Measurements from ENCODE around the gene HINT1. TPM values are rescaled to one million over a fixed set of nuclear protein-coding genes. Genes with fewer than 3 reads are reported as not detected.

The HINT1 gene
- total RNA-seq (2021) (197 to 200 TPM (median 198 TPM) in 3 replicates), Bru-seq, nascent RNA (percentile 97 among the genes with signal in this experiment)
- long read RNA-seq, experiment 1, transcript HINT1-204 (2 exons, 681 nt) = minor isoform, 10 of 281 reads
- long read RNA-seq, experiment 1, transcript HINT1-201 (3 exons, 1,081 nt) = major isoform, 229 of 281 reads
- long read RNA-seq, experiment 1, transcript HINT1-205 (3 exons, 703 nt) = minor isoform, 15 of 281 reads
- long read RNA-seq, experiment 1, partial matches to known transcripts = 6 of 281 reads
- long read RNA-seq, experiment 1, other reads (novel, unspliced or antisense) = 15 of 281 reads
- long read RNA-seq, experiment 2, transcript HINT1-209 (3 exons, 656 nt) = minor isoform, 6 of 525 reads
- long read RNA-seq, experiment 2, transcript HINT1-201 (3 exons, 1,081 nt) = major isoform, 449 of 525 reads
- long read RNA-seq, experiment 2, partial matches to known transcripts = 6 of 525 reads
- long read RNA-seq, experiment 2, other reads (novel, unspliced or antisense) = 60 of 525 reads
- long read RNA-seq, experiment 3, transcript HINT1-207 (5 exons, 923 nt) = major isoform, 5 of 9 reads
- long read RNA-seq, experiment 3, partial matches to known transcripts = 0 of 9 reads
- long read RNA-seq, experiment 3, other reads (novel, unspliced or antisense) = 1 of 9 reads

GRCh38 chr5:131165119-131165727 is at the start of gene HINT1:
Gene HINT1 (minus strand): TSS chr5:131165256. CDS start chr5:131165205, 51 bp downstream.
- peaks cover 3% of the 10 kb centered on the region; the same call in 1 of the 2 replicates for H3K9me3 Mint-ChIP-seq
- POLR2A ChIA-PET = interaction anchor here (0.6 to 1.0 kb wide), 4 partner anchors 16 to 101 kb away, joined by 3 to 6 read pairs (median 4); partner anchors contain the start of gene CDC42SE2
- TF ChIP-seq MXD4 (CRISPR knock-in tag; IDR thresholded peaks at IDR 0.05; ENCODE audit: borderline replicate concordance) (no peak), ZNF232 (CRISPR knock-in tag; IDR thresholded peaks at IDR 0.05) (peak; percentile 82), SMAD4 (CRISPR knock-in tag; IDR thresholded peaks at IDR 0.05) (no peak), JUN (CRISPR knock-in tag; IDR thresholded peaks at IDR 0.05) (no peak), ZBTB21 (CRISPR knock-in tag; IDR thresholded peaks at IDR 0.05; ENCODE audit: borderline replicate concordance) (no peak), ZNF671 (CRISPR knock-in tag; IDR thresholded peaks at IDR 0.05) (no peak), ZNF532 (CRISPR knock-in tag; IDR thresholded peaks at IDR 0.05; ENCODE audit: borderline replicate concordance) (no peak), ZSCAN18 (CRISPR knock-in tag; IDR thresholded peaks at IDR 0.05) (no peak), ETV6 (CRISPR knock-in tag; IDR thresholded peaks at IDR 0.05) (peak; percentile 80), NFYB (CRISPR knock-in tag; conservative IDR thresholded peaks at IDR 0.05; ENCODE audit: low read depth) (no peak), PRDM15 (CRISPR knock-in tag; IDR thresholded peaks at IDR 0.05) (no peak), ZNF416 (CRISPR knock-in tag; IDR thresholded peaks at IDR 0.05) (no peak), RORB (CRISPR knock-in tag; IDR thresholded peaks at IDR 0.05) (no peak), FOXP1 (CRISPR knock-in tag; IDR thresholded peaks at IDR 0.05; ENCODE audit: borderline replicate concordance) (peak; percentile 67; the same call in 1 of the 2 replicates), ATF6 (CRISPR knock-in tag; IDR thresholded peaks at IDR 0.05) (no peak), EMX1 (CRISPR knock-in tag; IDR thresholded peaks at IDR 0.05) (no peak), AR (CRISPR knock-in tag; IDR thresholded peaks at IDR 0.05) (no peak), SP1 (CRISPR knock-in tag; conservative IDR thresholded peaks at IDR 0.05) (no peak; the same call in 1 of the 2 replicates), USF2 (CRISPR knock-in tag; IDR thresholded peaks at IDR 0.05) (no peak)

More at GRCh38 chr5:131165119-131165727, at the start of gene HINT1:
- Mint-ChIP-seq H3K4me3 (peak within 1 kb of the TSS; percentile 94), H3K4me1 (peaks cover 30% of the 10 kb centered on the region), H3K36me3 (peaks cover 22% of the 10 kb centered on the region), H3K27ac (peak within 1 kb of the TSS; percentile 95), H3K27me3 (ENCODE audit: low read depth) (no peaks in the 10 kb centered on the region)
- CTCF ChIA-PET = interaction anchor here (0.7 to 1.0 kb wide), 3 partner anchors 159 to 258 kb away, joined by 3 to 7 read pairs (median 3); no protein-coding TSS in a partner anchor
- ATAC-seq = peak; percentile 93
- peak; percentile 95 for DNase-seq (ENCODE audit: low spot score)

All from WTC11 (cell line).